Daoy (cell line): ENCODE measurements around the gene SHISA5. TPM values are rescaled to one million over a fixed set of nuclear protein-coding genes. Genes with fewer than 3 reads are reported as not detected.

Experiments
- total RNA-seq: library from RNA; depleted of rRNA; stranded (reverse); fragments of >200 nt; shearing (Covaris generic); gene quantifications from 2 replicates; pipeline ENCODE4 v1.2.3, GENCODE V29; 2014; rRNA removed

SHISA5 gene
- total RNA-seq, 1 experiment from 2014 or later: 59.1 TPM

Other genes with a start within 250 kb of the SHISA5 start
- gene NME6, start 202.8 kb downstream of the SHISA5 start, total RNA-seq: 17.7 and 22.3 TPM in 2 replicates
- not detected in 2 replicates for gene SPINK8, start 170.5 kb downstream of the SHISA5 start, total RNA-seq
- not detected in 2 replicates for gene FBXW12, start 132.0 kb downstream of the SHISA5 start, total RNA-seq
- 11.3 and 11.5 TPM in 2 replicates for gene PLXNB1, start 74.1 kb downstream of the SHISA5 start, total RNA-seq
- 29.9 and 32.8 TPM in 2 replicates for gene CCDC51, start 64.1 kb downstream of the SHISA5 start, total RNA-seq
- 444 and 464 TPM in 2 replicates for gene TMA7, start 63.9 kb downstream of the SHISA5 start, total RNA-seq
- gene ATRIP, start 57.4 kb downstream of the SHISA5 start, total RNA-seq: 6.4 and 7.6 TPM in 2 replicates
- gene PFKFB4, start 52.6 kb upstream of the SHISA5 start, total RNA-seq: 4.1 and 6.9 TPM in 2 replicates
- gene UCN2, start 59.6 kb upstream of the SHISA5 start, total RNA-seq: 3.0 and 6.2 TPM in 2 replicates
- gene COL7A1, start 91.2 kb upstream of the SHISA5 start, total RNA-seq: 107 and 154 TPM in 2 replicates
- gene UQCRC1, start 105.5 kb upstream of the SHISA5 start, total RNA-seq: 291 and 336 TPM in 2 replicates
- gene TMEM89, start 117.6 kb upstream of the SHISA5 start, total RNA-seq: not detected in 2 replicates
- gene SLC26A6, start 131.3 kb upstream of the SHISA5 start, total RNA-seq: 5.5 and 11.3 TPM in 2 replicates
- gene CELSR3, start 158.7 kb upstream of the SHISA5 start, total RNA-seq: 1.9 and 2.4 TPM in 2 replicates
- gene NCKIPSD, start 181.7 kb upstream of the SHISA5 start, total RNA-seq: 9.5 and 11.2 TPM in 2 replicates
- 38.5 and 41.6 TPM in 2 replicates for gene IP6K2, start 213.0 kb upstream of the SHISA5 start, total RNA-seq